Measurements from ENCODE around the gene MOV10L1.
"Not testable (repeated sequence)": the region's sequence is repeated elsewhere in the genome, so short reads cannot be mapped to it uniquely, and the experiment has no call there.

Gene MOV10L1

DNA sequence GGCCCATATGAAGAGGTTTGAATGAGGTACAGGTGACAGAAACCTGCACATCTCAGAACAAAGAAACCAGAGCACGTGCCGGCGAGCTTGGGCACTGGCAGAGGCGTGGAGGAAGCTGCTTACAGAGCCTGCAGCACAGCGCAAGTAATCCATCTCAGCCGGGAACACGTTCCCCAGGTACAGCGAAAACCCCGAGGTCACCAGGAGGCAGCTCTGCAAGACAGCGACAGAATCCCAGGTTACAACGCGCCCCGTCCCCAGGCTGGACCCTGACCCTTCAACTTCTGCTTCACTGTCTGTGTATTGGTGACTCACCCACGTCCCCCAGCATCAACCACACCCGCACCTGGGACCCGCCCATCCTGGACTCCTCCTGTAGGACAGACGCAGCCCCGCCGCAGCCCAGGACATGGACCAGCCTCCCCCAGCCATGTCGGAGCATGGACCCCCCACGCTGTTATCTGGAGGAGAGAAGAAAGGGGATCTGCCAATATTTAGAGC is 6.8 kb upstream of the MOV10L1 start:
- Mint-ChIP-seq H3K36me3 (ENCODE audit: low read depth) (peaks cover 7% of the 10 kb centered on the region), H3K4me1 (ENCODE audit: low read depth) (peaks cover 4% of the 10 kb centered on the region), H3K27me3 (peaks cover 20% of the 10 kb centered on the region), H3K9me3 (peaks cover 13% of the 10 kb centered on the region), H3K4me3 (no peak overlapping the region), H3K27ac (no peak overlapping the region)
- DNase-seq, result no peak

DNA sequence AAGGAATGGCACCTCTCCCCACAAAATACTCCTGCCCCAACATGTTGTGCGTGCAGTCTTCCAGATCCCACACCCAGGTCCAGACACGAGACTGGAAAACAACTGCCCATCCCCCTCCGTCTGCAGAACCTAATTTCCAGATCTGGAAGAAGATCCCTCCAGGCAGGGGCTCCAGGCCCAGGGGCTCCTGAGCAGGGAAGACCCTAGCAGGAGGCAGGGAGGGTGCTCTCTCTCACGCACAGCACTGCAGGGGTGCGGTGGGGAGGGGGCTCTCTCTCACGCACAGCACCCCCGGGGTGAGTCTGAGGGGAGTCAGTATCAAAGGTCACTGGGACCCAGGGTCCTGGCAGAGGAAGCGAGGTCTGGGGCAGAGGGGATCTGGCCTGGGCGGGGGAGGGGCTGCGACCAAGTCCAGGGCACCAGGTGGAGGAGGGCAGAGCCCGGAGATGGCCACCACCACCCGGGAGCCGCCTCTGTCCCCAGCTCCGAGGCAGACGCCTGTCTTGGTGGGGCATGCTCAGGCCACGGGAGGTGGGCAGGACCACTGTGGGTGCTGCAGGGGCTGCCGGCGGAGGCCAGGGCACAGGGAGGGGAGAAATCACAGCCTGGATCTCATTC is 6.2 kb upstream of the MOV10L1 start:
- Mint-ChIP-seq H3K36me3 (ENCODE audit: low read depth) (peaks cover 7% of the 10 kb centered on the region), H3K4me1 (ENCODE audit: low read depth) (peaks cover 4% of the 10 kb centered on the region), H3K27ac (no peak overlapping the region), H3K4me3 (no peak overlapping the region), H3K27me3 (peaks cover 22% of the 10 kb centered on the region), H3K9me3 (peaks cover 13% of the 10 kb centered on the region)
- DNase-seq, result no peak

DNA sequence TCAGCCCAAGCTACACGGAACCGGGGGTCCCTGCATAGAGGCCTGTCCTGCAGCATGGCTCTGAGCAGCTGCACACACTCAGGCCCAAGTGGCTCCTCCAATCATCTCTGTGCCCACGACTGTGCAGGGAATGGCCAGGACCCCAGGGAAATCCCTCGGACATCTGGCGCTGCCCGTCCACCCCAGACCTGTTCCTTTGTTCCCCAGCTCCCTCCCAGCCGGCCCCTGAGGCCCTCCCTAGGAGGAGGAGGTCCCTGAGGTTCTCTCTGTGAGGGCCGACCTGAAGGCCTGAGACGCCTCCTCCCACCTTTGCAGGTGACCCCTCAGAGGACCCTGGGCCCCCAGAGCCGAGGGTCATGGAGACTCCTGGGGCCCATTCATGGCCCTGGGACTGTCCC is 5.7 kb upstream of the MOV10L1 start:
- Mint-ChIP-seq H3K4me1 (ENCODE audit: low read depth) (peaks cover 4% of the 10 kb centered on the region), H3K4me3 (no peak overlapping the region), H3K27me3 (peaks cover 23% of the 10 kb centered on the region), H3K27ac (no peak overlapping the region), H3K36me3 (ENCODE audit: low read depth) (peaks cover 7% of the 10 kb centered on the region), H3K9me3 (peaks cover 13% of the 10 kb centered on the region)
- DNase-seq, result no peak

DNA sequence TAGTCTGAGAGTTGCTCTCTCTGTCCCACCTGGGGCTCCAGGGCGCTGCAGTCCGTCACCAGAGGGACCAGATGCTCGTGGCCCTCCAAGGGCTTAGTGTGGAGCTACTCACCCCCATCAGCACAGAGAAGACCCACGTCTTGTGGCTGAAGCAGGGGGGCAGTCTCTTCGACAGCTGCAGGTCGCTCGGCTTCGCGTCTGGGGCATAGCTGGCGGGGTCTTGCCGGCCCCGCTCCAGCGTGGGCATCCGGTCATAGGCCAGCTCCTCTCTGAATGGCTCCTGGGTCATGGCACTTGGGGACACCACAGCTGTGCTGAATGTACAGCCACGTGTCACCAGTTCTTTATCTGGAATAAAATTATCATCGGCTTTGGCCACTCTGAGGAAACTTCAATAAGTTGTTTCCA is 5.2 kb upstream of the MOV10L1 start:
- DNase-seq, result no peak
- H3K4me1 Mint-ChIP-seq (ENCODE audit: low read depth), result peaks cover 4% of the 10 kb centered on the region
- peaks cover 18% of the 10 kb centered on the region for H3K9me3 Mint-ChIP-seq
- peaks cover 7% of the 10 kb centered on the region for H3K36me3 Mint-ChIP-seq (ENCODE audit: low read depth)
- no peak overlapping the region for H3K4me3 Mint-ChIP-seq
- peaks cover 28% of the 10 kb centered on the region for H3K27me3 Mint-ChIP-seq
- no peak overlapping the region for H3K27ac Mint-ChIP-seq

DNA sequence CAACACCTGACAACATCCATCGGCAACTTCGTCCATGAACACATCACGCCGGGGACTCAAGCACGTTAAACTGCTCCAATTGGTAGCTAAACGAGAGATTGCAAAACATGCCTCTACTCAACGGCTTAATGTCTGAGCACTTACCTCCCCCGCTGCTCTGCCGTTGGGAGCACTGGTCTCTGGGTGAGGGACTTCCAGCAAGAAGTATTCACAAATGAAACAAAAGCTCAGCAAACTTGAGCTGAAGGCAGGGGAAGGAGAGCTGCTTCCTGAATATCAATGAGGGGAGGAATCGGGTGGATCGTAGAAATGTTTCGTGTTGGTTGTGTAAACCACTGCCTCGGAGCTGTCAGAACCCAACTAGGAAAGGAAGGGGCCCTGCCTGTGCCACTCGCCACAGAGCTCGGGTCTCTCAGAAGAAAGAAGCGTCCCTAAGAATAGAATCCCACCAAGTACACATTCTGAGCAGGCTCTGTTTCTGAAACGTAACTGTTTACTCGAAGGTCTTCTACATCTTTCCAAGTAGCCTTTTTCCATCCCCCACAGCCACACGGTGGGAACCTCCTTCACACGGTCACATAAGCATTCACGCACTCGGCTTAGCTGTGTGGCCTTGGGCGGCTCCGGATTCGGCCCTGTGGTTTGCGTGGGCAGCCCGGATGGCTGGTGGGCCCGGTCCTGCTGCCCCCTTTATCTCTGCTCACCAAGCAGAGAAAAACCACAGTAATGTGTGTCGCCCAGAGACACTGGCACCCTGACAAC is 4.4 kb upstream of the MOV10L1 start, which contains the start of gene MLC1:
Gene MLC1, minus strand, starts transcription at position 216 of the 762 bp plus-strand sequence. CDS start 524 bp downstream, outside the sequence.
- Mint-ChIP-seq H3K4me3 (peak within 1 kb of the TSS; percentile 44), H3K27me3 (peaks cover 30% of the 10 kb centered on the region), H3K27ac (peak within 1 kb of the TSS; percentile 4), H3K4me1 (ENCODE audit: low read depth) (peaks cover 4% of the 10 kb centered on the region), H3K9me3 (peaks cover 18% of the 10 kb centered on the region), H3K36me3 (ENCODE audit: low read depth) (peaks cover 7% of the 10 kb centered on the region)
- peak; percentile 41 for DNase-seq

DNA sequence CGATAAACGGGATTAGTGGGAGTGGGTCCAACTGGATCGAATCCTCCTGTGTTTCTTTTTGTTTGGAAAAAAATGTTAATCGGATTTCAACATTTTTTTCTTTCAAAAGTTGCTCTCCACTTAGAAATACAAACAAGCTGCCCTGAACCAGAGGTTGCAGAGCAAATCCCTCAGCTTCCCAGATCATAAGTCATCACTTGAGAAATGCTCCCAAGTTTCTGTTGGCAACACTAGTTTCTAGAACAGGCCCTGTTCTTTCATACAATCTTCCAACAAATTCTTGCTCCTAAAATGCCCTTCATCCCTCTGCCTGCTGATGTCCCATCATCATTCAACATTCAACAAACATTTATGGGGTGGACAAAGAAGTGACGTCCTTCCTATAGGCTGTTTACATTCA is 3.3 kb upstream of the MOV10L1 start:
- Mint-ChIP-seq H3K4me3 (no peak overlapping the region), H3K4me1 (ENCODE audit: low read depth) (peaks cover 4% of the 10 kb centered on the region), H3K27ac (no peak overlapping the region), H3K27me3 (peaks cover 30% of the 10 kb centered on the region), H3K9me3 (peaks cover 18% of the 10 kb centered on the region), H3K36me3 (ENCODE audit: low read depth) (peaks cover 7% of the 10 kb centered on the region)
- DNase-seq, result no peak

DNA sequence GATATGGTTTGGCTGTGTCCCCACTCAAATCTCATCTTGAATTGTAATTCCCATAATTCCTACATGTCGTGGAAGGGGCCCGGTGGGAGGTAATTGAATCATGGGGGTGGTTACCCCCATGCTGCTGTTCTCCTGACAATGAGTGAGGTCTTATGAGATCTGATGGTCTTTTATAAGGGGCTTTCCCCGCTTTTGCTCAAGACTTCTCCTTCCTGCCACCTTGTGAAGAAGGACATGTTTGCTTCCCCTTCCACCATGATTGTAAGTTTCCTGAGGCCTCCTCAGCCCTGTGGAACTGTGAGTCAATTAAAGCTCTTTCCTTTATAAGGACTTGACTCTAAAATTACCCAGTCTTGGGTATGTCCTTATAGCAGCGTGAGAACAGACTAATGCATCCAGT is 2.8 kb upstream of the MOV10L1 start:
- Mint-ChIP-seq H3K9me3 (peaks cover 18% of the 10 kb centered on the region), H3K27me3 (peaks cover 30% of the 10 kb centered on the region)
- not testable (repeated sequence) for H3K4me1 Mint-ChIP-seq (ENCODE audit: low read depth); H3K27ac Mint-ChIP-seq; H3K4me3 Mint-ChIP-seq; DNase-seq; H3K36me3 Mint-ChIP-seq (ENCODE audit: low read depth)

DNA sequence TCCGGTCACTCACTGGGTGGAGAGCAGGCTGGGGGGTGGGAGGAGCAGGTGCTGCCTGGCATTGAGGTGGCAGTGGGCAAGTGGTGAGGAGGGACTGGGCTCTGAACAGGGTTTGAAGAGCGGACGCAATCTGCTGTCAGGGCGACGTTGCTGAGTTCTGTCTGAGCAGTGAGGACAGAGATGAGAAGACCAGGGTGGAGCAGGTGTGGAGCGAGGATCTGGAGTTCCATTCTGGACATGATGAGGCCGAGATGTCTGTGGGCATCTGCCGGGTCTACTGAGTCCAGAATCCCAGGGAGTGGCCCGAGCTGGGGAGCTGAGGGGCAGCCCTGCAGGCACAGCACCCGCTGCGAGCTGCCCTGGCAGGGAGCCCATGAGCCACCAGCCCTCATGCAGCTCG is 2.2 kb upstream of the MOV10L1 start:
- Mint-ChIP-seq H3K4me1 (ENCODE audit: low read depth) (peaks cover 4% of the 10 kb centered on the region), H3K9me3 (peaks cover 18% of the 10 kb centered on the region), H3K4me3 (no peak overlapping the region), H3K27me3 (peaks cover 30% of the 10 kb centered on the region), H3K27ac (no peak overlapping the region), H3K36me3 (ENCODE audit: low read depth) (peaks cover 7% of the 10 kb centered on the region)
- no peak for DNase-seq

DNA sequence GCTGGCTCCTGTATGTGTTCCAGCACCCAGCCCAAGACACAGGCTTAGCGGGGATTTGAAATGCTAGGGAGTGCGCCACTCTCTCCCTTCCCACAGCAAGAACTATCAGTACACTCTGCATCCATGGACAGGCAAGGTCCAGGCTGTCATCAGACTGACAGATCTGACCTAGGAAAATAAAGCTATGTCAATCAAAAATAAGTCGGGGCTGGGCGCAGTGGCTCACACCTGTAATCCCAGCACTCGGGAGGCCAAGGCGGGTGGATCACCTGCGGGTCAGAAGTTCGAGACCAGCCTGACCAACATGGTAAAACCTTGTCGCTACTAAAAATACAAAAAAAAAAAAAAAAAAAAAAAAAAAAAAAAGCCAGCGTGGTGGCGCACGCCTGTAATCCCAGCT is 1.7 kb upstream of the MOV10L1 start:
- DNase-seq, result no peak
- peaks cover 7% of the 10 kb centered on the region for H3K36me3 Mint-ChIP-seq (ENCODE audit: low read depth)
- peaks cover 26% of the 10 kb centered on the region for H3K27me3 Mint-ChIP-seq
- no peak overlapping the region for H3K27ac Mint-ChIP-seq
- peaks cover 18% of the 10 kb centered on the region for H3K9me3 Mint-ChIP-seq
- H3K4me1 Mint-ChIP-seq (ENCODE audit: low read depth), result peaks cover 4% of the 10 kb centered on the region
- no peak overlapping the region for H3K4me3 Mint-ChIP-seq

DNA sequence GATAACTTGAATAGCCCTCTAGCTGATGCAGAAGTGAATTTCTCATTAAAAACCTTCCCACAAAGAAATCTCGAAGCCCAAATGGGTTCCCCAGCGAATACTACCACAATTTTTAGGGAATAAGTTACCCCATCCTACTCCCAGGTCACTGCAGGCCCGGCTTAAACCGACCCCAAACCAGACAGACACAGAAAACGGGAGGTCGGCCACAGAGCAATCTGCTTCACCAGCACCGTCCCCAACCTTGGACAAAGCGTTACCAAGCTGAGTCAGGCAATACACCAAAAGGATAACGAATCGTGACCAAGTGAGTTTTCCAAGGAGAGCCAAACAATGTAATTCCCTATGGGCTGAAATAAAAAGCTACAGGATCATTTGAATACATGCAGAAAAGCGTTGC is 575 bp upstream of the MOV10L1 start:
- H3K4me3 Mint-ChIP-seq, result no peak overlapping the region
- H3K36me3 Mint-ChIP-seq (ENCODE audit: low read depth), result peaks cover 7% of the 10 kb centered on the region
- peaks cover 27% of the 10 kb centered on the region for H3K27me3 Mint-ChIP-seq
- no peak overlapping the region for H3K27ac Mint-ChIP-seq
- DNase-seq, result no peak
- H3K9me3 Mint-ChIP-seq, result peaks cover 18% of the 10 kb centered on the region
- peaks cover 4% of the 10 kb centered on the region for H3K4me1 Mint-ChIP-seq (ENCODE audit: low read depth)

DNA sequence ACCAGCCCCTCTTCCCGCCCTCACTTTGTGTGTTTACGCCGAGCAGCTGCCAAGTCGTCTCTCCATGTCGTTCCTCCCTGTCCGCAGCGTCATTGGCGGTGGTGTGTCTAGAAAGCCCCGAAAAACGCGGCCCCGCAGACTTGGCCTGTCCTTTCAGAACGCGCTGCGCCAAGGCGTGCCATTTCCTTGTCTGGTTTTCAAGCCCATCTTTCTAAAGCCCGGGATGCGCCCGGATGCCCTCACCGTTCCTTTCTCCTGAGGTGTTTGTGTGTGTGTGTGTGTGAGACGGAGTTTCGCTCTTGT is 557 bp downstream of the MOV10L1 start:
- Mint-ChIP-seq H3K27ac (no peak overlapping the region), H3K27me3 (peaks cover 24% of the 10 kb centered on the region), H3K4me1 (ENCODE audit: low read depth) (peaks cover 4% of the 10 kb centered on the region), H3K4me3 (no peak overlapping the region), H3K9me3 (peaks cover 18% of the 10 kb centered on the region), H3K36me3 (ENCODE audit: low read depth) (peaks cover 7% of the 10 kb centered on the region)
- no peak for DNase-seq

DNA sequence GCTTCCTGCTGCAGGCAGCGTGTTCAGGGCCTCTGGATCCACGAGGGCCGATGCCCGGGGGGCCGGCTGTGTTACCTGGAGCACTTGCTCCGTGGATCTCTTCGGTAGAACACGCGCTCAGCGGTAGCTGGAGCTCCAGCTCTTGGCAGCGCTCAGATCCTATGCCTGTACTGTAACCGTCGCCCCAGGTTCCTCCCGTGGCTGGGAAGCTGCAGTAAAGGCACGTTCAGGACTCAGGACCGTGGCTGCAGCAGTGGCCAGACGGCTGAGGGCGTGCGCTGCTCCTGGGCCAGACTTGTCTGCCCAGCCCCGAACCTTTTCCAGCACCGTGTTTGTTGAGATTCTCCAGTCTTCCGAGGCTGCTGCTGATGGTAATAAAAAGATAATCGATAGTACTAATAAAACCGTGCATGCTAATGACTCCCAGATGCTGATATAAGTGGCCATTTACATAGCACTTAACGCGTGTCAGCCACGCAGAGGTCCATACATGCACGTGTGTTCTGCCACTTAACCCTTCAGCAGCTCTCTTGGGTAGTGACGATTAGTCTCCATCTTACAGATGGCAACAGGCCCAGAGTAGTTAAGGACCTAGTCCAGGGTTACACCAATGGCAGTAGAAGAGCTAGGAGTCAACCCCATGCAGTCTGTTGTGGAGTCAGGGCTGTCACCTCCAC is 1.4 kb downstream of the MOV10L1 start:
- Mint-ChIP-seq H3K27ac (no peak overlapping the region), H3K36me3 (ENCODE audit: low read depth) (peaks cover 7% of the 10 kb centered on the region), H3K27me3 (peaks cover 24% of the 10 kb centered on the region), H3K4me1 (ENCODE audit: low read depth) (peaks cover 4% of the 10 kb centered on the region), H3K9me3 (peaks cover 18% of the 10 kb centered on the region), H3K4me3 (no peak overlapping the region)
- DNase-seq, result no peak

DNA sequence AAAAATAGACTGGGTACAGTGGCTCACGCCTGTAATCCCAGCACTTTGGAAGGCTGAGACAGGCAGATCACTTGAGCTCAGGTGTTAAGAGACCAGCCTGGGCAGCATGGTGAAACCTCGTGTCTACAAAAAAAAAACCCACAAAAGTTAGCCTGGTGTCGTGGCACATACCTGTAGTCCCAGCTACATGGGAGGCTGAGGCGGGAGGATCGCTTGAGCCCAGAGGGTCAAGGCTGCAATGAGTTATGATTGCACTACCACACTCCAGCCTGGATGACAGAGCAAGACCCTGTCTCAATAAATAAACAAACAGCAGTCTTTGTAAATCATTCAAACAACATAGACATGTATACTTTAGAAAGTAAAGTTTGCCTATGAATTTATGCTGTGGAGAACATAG is 2.5 kb downstream of the MOV10L1 start:
- no peak for DNase-seq
- Mint-ChIP-seq H3K4me1 (ENCODE audit: low read depth) (no peaks in the 10 kb centered on the region), H3K4me3 (no peak overlapping the region), H3K36me3 (ENCODE audit: low read depth) (no peaks in the 10 kb centered on the region), H3K9me3 (peaks cover 9% of the 10 kb centered on the region), H3K27ac (no peak overlapping the region), H3K27me3 (peaks cover 33% of the 10 kb centered on the region)

DNA sequence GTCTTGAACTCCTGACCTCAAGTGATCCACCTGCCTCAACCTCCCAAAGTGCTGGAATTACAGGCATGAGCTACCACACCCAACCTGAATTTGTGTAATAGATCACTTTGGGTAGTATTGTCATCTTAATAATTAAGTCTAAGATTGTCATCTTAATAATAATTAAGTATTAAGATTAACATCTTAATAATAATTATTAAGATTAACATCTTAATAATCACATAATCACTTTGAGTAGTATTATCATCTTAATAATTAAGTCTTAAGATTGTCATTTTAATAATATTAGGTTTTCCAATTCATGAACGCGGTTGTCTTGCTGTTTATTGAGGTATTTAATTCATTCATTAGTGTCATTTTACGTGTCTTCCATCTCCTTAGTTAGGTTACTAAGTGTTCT is 8.2 kb downstream of the MOV10L1 start:
- H3K4me3 Mint-ChIP-seq, result no peak overlapping the region
- peaks cover 43% of the 10 kb centered on the region for H3K27me3 Mint-ChIP-seq
- no peaks in the 10 kb centered on the region for H3K36me3 Mint-ChIP-seq (ENCODE audit: low read depth)
- DNase-seq, result no peak
- no peak overlapping the region for H3K27ac Mint-ChIP-seq
- peaks cover 2% of the 10 kb centered on the region for H3K4me1 Mint-ChIP-seq (ENCODE audit: low read depth)
- no peaks in the 10 kb centered on the region for H3K9me3 Mint-ChIP-seq

All from activated T-cell treated with anti-CD3 and anti-CD28 coated beads, Interleukin-2, amount 50 U/mL, for 24 hours (primary cell).